HG03521 (cell line): Measurements from ENCODE around the gene CCDC18.

Experiments used
- ATAC-seq: cut with Tn5 transposase; IDR thresholded peaks from one replicate; pipeline ENCODE4 v1.9.1; 2021; ENCODE audit warnings: mild to moderate bottlenecking, moderate library complexity; ENCODE audit not compliant: unreplicated experiment

Gene CCDC18

GRCh38 chr1:93296555-93297154, 116.1 kb downstream of the CCDC18 start:
- ATAC-seq = no peak

- no peak for ATAC-seq
Measured at GRCh38 chr1:93301131-93301530, 120.6 kb downstream of the CCDC18 start.

DNA sequence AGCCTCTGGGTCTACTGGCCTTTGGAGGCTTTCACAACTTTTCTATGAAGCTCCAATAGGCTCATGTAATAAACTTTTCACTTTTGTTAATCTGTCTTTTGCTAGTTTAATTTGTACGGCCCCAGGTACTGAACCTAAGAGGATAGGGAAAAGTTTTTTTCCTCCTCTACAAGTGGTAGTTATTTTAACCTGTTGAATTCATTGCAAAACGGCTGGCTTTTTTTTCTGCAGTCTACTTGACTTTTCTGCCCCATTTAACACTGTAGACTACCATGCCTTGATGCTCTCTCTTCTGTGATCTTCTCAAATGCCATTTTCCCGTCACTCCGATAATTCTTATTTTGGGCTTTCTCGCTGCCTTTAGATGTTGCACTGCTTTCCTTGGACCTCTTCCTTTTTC, 121.6 kb downstream of the CCDC18 start:
- ATAC-seq = no peak

DNA sequence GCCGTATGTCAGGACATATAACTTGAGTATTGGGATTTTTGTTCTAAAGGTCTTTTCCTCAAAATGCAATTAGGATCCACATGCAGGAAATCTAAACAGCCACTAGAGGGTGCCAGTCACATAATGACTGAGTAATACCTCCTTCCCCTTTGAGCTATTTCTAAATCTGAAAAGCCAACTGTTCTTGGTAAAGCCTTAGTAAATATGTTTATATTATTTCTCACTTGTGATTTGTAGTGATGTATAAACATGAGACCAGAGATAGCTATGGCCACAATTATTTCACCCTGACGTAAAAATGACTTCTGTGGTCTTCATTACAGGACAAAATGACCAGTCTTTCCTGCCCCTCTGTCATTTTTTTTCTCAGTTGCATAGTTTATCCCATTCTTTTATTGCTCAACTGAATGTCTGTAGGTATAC, 124.2 kb downstream of the CCDC18 start:
- no peak for ATAC-seq

GRCh38 chr1:93306920-93307319, 126.4 kb downstream of the CCDC18 start:
- no peak for ATAC-seq

DNA sequence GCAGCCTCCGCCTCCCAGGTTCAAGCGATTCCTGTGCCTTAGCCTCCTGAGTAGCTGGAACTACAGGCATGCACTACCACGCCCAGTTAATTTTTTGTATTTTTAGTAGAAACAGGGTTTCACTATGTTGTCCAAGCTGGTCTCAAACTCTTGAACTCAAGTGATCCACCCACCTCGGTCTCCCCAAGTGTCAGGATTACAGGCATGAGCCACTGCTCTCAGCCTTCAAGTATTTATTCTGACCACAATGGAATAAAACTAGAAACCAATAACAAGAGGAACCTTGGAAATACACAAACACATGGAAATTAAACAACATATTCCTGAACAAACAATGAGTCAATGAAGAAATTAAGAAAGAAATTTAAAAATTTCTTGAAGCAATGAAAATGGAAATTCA, 132.5 kb downstream of the CCDC18 start:
- ATAC-seq = no peak

- ATAC-seq = no peak
Measured at GRCh38 chr1:93317207-93317606, 136.7 kb downstream of the CCDC18 start.

DNA sequence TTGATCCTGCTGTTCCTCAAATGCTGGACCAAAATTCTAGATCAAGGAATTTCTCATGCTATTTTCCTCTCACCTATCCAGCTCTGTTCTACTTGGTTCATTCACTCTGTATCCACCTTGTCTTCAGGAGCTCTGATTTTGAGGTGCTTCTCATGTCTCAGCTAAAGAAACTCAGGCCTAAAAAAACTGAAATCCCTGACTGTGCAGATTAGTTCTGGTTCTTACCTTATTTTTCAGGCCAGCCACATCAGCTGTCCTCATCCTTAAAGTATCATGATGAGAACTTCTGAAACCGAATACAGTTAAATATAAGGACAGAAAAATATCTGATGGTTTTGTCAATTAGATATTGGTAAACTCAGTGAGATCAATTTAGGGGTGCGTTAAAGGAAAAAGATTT, 137.4 kb downstream of the CCDC18 start:
- ATAC-seq = no peak

DNA sequence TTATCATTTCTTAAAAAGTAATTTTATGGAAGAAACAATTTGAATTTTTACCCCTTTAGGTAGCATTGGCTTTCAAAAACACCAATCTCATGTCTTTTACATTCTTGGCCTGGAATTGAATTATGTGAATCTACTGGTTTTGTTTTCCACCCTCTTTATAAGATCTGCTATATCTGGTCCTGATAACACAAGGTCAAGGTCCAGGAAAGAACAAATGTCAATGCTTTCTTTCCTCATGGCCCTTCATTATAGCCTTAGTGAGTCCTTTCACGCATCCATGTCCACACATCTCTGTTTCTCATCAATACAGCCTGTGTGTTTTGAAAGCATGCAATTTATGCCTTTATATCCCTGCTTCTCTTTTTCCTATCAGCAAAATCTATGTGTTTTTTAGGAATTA, 141.2 kb downstream of the CCDC18 start:
- ATAC-seq = no peak

- no peak for ATAC-seq
Measured at GRCh38 chr1:93322349-93322748, 141.8 kb downstream of the CCDC18 start.

DNA sequence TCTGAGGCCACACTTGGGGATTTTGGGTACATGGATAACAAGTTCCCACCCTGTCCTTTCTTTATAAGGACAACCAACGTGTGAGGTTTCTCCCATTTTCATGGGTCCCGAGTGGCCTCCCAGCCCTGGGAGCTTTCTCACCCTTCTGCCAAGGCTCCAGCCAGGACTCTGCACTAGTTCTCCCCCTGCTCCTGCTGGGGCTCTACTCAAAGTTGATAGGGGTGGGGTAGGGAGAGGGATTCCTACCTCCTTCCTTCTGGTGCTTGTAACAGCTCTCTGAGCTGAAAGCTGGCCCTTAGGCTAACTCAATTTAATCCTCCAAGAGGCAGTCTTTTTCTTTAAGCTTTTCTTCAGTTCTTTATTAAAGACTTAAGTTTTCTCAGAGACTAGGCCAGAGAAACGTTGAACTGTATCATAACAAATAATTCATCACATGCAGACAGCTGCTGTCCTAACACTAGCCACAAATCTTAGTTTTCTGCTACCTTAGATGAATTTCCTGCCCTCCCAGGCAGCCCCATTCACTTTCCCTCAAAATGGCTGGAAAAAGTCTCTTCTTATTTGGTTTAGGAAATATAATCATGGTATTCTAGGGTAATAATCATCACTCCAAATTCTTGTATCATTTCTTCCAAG, 142.8 kb downstream of the CCDC18 start:
- no peak for ATAC-seq

DNA sequence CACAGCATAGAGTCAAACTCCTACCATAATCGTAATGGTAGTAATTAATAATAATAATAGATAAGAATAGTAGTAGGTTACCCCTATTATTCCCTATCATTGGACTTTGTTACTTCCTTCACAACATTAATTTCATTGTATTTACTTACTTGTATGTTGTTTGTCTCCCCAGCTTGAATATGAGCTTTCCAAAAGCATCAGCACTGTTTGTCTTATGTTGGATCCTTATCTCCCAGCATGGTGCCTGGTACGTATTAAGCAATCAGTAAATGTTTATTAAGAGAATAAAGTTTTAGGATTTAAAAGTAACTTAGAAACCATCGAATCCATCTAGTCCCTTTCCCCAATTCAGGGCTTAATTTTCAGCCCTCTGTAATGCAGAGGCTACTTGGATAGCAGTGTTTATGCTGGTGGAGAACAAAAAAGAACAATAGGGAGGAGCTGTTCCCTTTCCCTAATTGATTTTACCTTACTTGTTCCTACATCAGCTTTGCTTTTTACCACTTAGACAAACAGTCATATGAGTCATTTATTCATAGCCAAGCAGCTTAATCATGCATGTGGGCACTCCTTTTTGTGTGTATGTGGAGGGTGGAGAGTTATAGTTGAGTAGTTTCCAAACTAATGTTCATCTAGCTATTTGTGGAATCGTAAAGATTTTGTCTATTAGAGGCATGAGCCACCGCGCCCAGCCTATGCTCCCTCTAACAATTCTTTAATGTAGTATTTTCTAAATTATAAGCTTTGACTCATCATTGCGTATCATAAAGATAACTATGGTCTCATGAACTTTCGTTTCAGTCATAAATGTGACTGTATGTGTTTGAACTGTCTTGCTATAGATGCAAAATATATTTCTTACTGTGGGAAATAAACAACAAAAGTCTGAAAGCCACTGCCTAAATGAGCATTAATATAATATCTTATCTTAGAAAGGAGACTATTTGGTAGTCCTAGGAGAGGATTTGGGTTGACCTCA, 144.3 kb downstream of the CCDC18 start:
- no peak for ATAC-seq
